ENCODE results near the gene BMF.

The BMF gene

DNA sequence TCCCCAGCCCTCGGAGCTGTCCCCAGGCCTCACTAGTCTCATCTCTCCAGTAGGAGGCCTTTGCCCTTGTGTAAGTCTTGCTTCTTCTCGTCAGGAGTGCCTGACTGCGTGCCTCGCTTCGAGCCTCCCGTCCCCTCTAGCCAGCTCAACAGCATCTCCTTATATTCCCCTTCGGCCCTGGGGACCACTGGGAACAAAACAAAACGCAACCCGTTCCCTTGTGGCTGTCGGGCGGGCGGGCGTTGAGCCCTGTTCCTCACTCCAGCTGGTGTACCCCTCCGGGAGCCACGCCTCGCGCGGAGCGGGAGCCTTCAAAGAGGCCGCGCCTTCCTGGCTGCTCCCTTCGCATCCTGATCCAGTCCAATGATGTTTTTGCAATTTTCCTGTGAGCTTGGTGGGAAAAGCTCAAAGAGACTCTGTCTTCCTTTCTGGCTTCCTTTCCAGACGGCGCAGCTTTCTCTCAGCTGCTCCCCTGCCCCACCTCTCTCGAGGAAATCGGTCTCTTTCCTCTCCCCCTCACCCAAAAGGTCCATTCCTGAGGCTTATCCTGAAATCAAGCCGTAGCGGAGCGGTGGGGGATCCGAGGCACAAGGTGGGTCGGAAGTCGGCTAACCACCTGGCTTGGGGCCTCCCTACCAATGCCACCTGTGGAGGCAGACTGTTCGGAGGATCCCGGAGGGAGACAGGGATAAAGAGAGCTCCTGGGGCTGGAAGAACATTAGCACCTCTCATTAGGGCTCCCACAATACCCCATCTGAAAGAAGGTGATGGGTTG is 36.3 kb downstream of the BMF start:
- FAIRE-seq (no peak), DNase-seq (ENCODE audit: insufficient read length, low spot score) (no peak)
- TF ChIP-seq, protein P1, sequence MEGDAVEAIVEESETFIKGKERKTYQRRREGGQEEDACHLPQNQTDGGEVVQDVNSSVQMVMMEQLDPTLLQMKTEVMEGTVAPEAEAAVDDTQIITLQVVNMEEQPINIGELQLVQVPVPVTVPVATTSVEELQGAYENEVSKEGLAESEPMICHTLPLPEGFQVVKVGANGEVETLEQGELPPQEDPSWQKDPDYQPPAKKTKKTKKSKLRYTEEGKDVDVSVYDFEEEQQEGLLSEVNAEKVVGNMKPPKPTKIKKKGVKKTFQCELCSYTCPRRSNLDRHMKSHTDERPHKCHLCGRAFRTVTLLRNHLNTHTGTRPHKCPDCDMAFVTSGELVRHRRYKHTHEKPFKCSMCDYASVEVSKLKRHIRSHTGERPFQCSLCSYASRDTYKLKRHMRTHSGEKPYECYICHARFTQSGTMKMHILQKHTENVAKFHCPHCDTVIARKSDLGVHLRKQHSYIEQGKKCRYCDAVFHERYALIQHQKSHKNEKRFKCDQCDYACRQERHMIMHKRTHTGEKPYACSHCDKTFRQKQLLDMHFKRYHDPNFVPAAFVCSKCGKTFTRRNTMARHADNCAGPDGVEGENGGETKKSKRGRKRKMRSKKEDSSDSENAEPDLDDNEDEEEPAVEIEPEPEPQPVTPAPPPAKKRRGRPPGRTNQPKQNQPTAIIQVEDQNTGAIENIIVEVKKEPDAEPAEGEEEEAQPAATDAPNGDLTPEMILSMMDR (IDR thresholded peaks at IDR 0.05; ENCODE audit: insufficient read depth, missing control alignments): no peak

DNA sequence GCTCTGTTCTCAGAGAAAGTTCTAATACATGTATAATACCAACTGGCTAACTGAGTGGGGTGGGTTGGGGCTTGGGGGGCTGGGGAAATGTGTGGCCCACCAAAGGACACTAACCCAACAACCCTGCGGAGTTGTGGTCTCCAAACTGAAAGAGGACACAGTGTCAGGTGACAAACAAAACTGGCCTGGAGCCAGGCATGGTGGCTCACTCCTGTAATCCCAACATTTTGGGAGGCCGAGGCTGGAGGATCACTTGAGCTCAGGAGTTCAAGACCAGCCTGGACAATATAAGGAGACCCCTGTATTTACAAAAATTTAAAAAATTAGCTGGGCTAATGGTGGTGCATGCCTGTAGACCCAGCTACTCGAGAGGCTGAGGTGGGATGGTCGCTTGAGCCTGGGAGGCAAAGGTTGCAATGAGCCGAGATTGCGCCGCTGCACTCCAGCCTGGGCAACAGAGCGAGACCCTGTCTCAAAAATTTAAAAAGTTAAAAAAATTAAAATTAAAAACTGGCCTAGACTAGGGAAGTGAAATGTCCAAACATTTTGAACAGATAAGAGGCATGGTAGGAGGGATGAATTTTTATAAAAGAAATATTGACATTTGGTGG is 38.0 kb downstream of the BMF start:
- DNase-seq (ENCODE audit: insufficient read length, low spot score) (no peak), FAIRE-seq (no peak)
- TF ChIP-seq, protein P1 (IDR thresholded peaks at IDR 0.05; ENCODE audit: insufficient read depth, missing control alignments): no peak

DNA sequence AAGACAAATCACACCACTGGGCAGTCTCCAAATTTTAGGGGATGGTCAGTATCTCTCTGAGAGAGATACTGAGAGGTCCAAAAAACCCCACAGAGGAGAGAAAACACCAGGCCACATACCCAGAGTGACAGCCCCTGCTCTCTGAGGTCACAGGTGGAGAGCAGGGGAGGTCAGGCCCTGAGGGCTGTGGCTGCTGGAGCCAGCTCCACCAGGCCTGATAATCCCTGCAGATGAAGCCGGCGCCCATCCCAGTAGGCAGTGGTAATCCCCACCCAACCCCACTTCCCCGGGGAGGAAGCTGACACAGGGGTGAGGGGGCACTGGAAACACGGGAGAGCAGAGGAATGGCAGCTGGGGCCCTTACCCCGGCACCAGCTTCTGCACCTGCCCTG is 38.5 kb downstream of the BMF start:
- FAIRE-seq: no peak
- TF ChIP-seq, protein P1 (IDR thresholded peaks at IDR 0.05; ENCODE audit: insufficient read depth, missing control alignments): no peak
- peak; percentile 58 for DNase-seq (ENCODE audit: insufficient read length, low spot score)

DNA sequence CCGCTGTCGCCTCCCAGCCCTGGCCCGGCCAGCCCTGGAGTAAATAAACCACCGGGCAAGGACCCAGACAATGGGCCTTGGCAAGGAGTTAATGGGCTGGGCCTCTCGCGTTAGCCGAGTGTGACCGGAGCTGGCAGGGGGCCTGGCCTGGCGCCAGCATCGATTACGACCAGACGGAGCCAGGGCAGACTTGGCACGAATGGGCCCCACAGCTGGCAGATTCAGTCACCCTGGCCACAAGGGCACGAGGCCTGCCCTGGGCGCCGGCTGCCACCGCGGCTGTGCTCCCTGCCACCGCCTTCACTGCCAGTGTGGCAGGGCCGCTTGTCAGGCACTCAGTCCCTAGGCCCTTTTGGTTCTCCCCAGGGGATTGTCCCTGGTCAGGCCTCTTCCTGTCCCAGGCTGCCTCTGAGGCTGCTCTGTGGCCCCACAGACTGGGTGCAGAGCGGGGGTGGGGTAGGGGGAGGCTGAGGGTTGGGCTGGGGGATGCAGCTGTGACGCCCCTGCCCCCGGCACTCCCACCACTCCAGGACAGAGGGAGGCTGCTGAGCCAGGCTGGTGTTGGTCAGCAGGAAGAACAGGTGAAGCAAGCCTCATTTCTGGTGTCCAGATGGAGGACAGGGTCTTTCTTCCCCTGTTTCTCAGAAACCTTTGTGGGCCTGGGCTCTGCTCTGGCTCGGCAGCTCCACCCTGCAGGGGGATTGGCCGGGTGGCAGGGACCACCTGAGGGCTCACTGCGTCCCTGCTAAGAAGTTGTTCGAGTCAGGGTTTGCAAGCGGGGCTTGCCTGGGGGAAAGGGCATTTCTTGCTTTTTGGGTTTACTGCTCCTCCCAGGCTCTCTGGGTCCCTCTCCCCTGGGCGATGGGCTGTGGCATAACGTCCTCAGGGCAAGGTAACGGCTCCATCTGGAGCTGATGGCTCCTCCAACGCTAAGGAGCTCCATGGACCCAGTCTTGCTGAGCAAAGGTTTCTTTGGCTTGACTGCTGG is 39.2 kb downstream of the BMF start:
- TF ChIP-seq, protein P1 (IDR thresholded peaks at IDR 0.05; ENCODE audit: insufficient read depth, missing control alignments): no peak
- DNase-seq (ENCODE audit: insufficient read length, low spot score) (no peak), FAIRE-seq (no peak)

DNA sequence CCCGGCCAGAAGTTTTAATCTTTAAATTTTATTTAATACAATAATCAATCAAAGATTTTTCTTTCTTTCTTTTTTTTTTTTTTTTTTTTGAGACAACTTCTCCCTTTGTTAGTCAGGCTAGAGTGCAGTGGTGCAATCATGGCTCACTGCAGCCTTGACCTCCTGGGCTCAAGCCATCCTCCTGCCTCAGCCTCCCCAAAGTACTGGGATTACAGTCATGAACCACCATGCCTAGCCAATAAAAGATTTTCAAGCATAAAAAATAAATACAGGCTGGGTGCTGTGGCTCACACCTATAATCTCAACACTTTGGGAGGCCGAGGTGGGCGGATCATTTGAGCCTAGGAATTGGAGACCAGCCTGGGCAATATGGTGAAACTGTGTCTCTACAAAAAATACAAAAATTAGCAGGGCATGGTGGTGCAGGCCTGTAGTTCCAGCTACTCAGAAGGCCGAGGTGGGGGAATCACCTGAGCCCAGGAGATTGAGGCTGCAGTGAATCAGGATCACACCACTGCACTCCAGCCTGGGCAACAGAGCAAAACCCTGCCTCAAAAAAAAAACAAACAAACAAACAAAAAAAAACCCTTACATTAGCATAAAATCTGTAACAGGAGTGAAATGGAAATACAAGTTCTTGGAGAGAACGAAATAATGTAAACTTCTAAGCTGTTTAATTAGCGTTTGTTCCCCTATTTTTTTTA is 40.6 kb downstream of the BMF start:
- FAIRE-seq: no peak
- TF ChIP-seq, protein P1 (IDR thresholded peaks at IDR 0.05; ENCODE audit: insufficient read depth, missing control alignments): no peak
- DNase-seq (ENCODE audit: insufficient read length, low spot score): no peak

DNA sequence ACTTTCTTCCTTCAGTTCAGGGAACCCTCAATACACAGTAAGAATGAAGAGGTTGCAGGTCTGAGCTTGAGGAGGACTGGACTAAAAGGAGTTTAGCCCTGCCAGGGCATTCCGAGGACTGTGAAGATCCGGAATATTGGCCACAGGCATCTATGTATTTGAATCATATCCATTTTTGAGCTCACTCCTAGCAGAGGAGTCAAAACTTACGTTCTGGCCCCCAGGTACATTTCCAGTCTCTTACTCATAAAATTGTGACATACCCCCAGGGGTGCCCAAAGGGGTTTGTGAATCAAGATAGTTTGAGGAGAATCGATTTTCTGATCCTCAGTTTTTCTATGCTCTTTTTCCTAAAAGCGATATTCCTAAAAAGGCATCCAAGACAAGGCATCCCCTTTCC is 42.1 kb downstream of the BMF start:
- FAIRE-seq (no peak), DNase-seq (ENCODE audit: insufficient read length, low spot score) (no peak)
- TF ChIP-seq, protein P1 (IDR thresholded peaks at IDR 0.05; ENCODE audit: insufficient read depth, missing control alignments): no peak
